ENCODE measurements around the gene NPIPA1.

Gene NPIPA1

DNA sequence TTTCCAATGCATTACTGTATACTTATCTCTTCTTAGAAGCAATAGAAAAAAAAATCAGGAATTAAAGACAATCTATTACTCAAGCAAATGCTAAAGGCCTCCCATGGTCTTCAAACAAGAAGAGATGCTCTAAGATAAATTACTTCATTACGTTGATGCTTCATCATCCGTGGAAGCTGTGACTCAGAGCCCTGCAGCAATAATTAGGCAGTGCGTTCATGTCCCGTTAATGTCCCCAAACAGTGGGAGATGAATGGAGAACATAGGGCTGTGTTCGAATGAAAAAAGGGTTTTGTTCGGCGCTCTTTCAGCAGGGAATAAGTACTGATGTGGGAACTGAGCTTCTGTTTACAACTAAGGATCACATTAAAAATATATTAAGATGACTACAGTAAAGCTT, 21.7 kb downstream of the NPIPA1 start:
- peak in 1 of 2 donors; percentile 51 for DNase-seq
- Histone ChIP-seq H2AK5ac (ENCODE audit: low read length) (no peak overlapping the region), H3K27me3 (ENCODE audit: insufficient read depth, low read length) (no peaks in the 10 kb centered on the region), H4K91ac (ENCODE audit: low read depth, low read length) (no peak overlapping the region), H3K14ac (ENCODE audit: low read length) (no peak overlapping the region), H3K4me1 (ENCODE audit: control insufficient read depth in 1 of 2, insufficient read depth in 2 of 2, low read length in 2 of 2) (no peaks in the 10 kb centered on the region), H4K12ac (ENCODE audit: low read depth, low read length) (no peak overlapping the region), H3K9ac (ENCODE audit: low read length) (no peak overlapping the region), H3K9me3 (ENCODE audit: insufficient read depth, low read depth, low read length) (no peaks in the 10 kb centered on the region), H3K36me3 (ENCODE audit: control insufficient read depth in 1 of 2, insufficient read depth in 2 of 2, low read length in 2 of 2) (no peaks in the 10 kb centered on the region), H2BK12ac (ENCODE audit: low read length) (no peak overlapping the region), H3K4me3 (ENCODE audit: low read depth, low read length) (no peak overlapping the region), H3K27ac (ENCODE audit: low read depth, low read length) (no peak overlapping the region), H2BK5ac (ENCODE audit: low read depth, low read length, poor library complexity) (no peak overlapping the region), H2AFZ (ENCODE audit: insufficient read depth, low read length, poor library complexity) (no peak overlapping the region), H3K23ac (ENCODE audit: low read length) (no peak overlapping the region), H3K4me2 (ENCODE audit: low read length) (no peak overlapping the region), H4K8ac (ENCODE audit: low read depth, low read length) (no peak overlapping the region), H3K18ac (ENCODE audit: low read length) (no peak overlapping the region), H3K4ac (ENCODE audit: low read depth, low read length) (no peak overlapping the region), H3K79me1 (ENCODE audit: low read length) (no peaks in the 10 kb centered on the region), H3K79me2 (ENCODE audit: control insufficient read depth, insufficient read depth, low read length, poor library complexity) (no peaks in the 10 kb centered on the region), H2BK120ac (ENCODE audit: insufficient read depth, low read length, poor library complexity) (no peak overlapping the region)
- WGBS (ENCODE audit: extremely low coverage, insufficient coverage, insufficient read length) = no CpG with 5 or more reads among the region's 7 CpGs

DNA sequence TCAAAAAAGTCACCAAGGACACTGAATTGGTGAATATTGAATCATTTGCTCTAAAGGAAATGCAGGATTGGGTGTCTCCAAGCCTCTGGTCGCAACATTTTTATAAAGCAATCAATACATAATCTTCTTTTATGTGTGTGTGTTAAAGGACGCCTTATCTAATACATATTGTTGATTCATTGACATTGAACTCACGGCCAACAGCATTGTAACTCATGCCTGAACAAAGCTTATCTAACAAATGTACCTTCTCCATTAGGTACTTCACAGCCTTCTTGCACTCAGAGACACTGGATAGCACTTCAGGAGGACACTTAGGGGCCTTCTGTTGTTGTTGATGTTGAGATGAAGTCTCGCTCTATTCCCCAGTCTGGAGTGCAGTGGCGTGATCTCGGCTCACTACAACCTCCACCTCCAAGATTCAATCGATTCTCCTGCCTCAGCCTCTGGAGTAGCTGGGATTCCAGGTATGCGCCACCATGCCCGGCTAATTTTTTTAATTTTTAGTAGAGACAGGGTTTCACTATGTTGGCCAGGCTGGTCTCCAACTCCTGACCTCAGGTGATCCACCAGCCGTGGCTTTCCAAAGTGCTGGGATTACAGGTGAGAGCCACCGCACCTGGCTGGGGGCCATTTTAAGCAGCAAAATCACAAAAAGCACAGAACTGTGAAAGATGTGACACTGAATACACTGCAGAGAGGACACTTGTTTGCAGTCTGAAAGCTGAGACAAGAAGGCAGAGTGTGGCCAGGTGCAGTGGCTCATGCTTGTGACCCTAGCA, 24.4 kb downstream of the NPIPA1 start:
- DNase-seq = no peak
- Histone ChIP-seq H3K4me3 (ENCODE audit: low read depth, low read length) (no peak overlapping the region), H2BK120ac (ENCODE audit: insufficient read depth, low read length, poor library complexity) (no peak overlapping the region), H2BK5ac (ENCODE audit: low read depth, low read length, poor library complexity) (no peak overlapping the region), H3K9me3 (ENCODE audit: insufficient read depth, low read depth, low read length) (no peaks in the 10 kb centered on the region), H3K27me3 (ENCODE audit: insufficient read depth, low read length) (no peaks in the 10 kb centered on the region), H3K79me2 (ENCODE audit: control insufficient read depth, insufficient read depth, low read length, poor library complexity) (no peaks in the 10 kb centered on the region), H3K27ac (ENCODE audit: low read depth, low read length) (no peak overlapping the region), H3K4me2 (ENCODE audit: low read length) (no peak overlapping the region), H4K8ac (ENCODE audit: low read depth, low read length) (no peak overlapping the region), H2AK5ac (ENCODE audit: low read length) (no peak overlapping the region), H4K12ac (ENCODE audit: low read depth, low read length) (no peak overlapping the region), H3K36me3 (ENCODE audit: control insufficient read depth in 1 of 2, insufficient read depth in 2 of 2, low read length in 2 of 2) (no peaks in the 10 kb centered on the region), H2BK12ac (ENCODE audit: low read length) (no peak overlapping the region), H4K91ac (ENCODE audit: low read depth, low read length) (no peak overlapping the region), H3K18ac (ENCODE audit: low read length) (no peak overlapping the region), H3K9ac (ENCODE audit: low read length) (no peak overlapping the region), H3K23ac (ENCODE audit: low read length) (no peak overlapping the region), H2AFZ (ENCODE audit: insufficient read depth, low read length, poor library complexity) (no peak overlapping the region), H3K79me1 (ENCODE audit: low read length) (no peaks in the 10 kb centered on the region), H3K4me1 (ENCODE audit: control insufficient read depth in 1 of 2, insufficient read depth in 2 of 2, low read length in 2 of 2) (no peaks in the 10 kb centered on the region), H3K14ac (ENCODE audit: low read length) (no peak overlapping the region), H3K4ac (ENCODE audit: low read depth, low read length) (no peak overlapping the region)
- WGBS (ENCODE audit: extremely low coverage, insufficient coverage, insufficient read length) = no CpG with 5 or more reads among the region's 11 CpGs

DNA sequence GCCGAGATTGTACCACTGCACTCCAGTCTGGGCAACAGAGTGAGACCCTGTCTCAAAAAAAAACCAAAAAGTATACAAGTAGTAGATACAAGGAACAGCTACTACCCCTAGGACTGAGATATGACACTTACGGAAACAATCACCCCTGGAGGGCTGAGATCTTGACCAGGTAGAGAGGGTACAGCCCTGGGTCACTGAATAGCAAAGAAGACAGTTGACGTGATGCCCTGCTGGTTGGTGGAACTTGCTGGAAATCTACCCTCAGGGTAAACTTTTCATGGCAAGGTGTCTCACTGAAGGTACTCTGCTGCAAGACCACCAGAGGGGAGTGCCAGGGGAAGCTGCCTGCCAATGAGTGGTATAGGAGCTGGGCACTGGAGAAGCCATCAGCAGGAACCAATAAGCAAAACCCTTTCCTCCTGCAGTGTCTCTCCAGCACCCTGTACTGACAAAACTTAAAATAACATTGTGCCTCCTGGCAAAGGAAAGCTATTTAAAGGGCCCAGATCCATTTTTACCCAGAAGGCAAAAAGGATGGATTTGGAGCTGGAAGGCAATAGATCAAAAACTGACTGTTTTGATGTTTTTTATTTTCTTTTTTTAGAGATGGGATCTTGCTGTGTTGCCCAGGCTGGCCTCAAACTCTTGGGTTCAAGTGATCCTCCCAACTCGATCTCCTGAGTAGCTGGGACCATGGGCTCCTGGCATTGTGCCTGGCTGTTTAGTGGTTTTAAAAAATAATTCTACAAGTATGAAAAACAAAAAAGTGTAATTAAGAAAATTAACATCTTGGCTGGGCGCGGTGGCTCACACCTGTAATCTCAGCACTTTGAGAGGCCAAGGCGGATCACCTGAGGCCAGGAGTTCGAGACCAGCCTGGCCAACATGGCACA, 26.3 kb downstream of the NPIPA1 start:
- Histone ChIP-seq H3K4me3 (ENCODE audit: low read depth, low read length) (no peak overlapping the region), H3K9me3 (ENCODE audit: insufficient read depth, low read depth, low read length) (no peaks in the 10 kb centered on the region)

GRCh38 chr16:14965328-14965727, 28.1 kb downstream of the NPIPA1 start:
- no peak overlapping the region for H4K12ac ChIP-seq (ENCODE audit: low read depth, low read length)
- H3K18ac ChIP-seq (ENCODE audit: low read length) = no peak overlapping the region
- no peak overlapping the region for H3K27ac ChIP-seq (ENCODE audit: low read depth, low read length)
- H2BK5ac ChIP-seq (ENCODE audit: low read depth, low read length, poor library complexity) = no peak overlapping the region
- no peak for DNase-seq
- H2AFZ ChIP-seq (ENCODE audit: insufficient read depth, low read length, poor library complexity) = no peak overlapping the region
- no CpG with 5 or more reads among the region's 17 CpGs for WGBS (ENCODE audit: extremely low coverage, insufficient coverage, insufficient read length)
- H3K79me1 ChIP-seq (ENCODE audit: low read length) = no peaks in the 10 kb centered on the region
- no peak overlapping the region for H2BK12ac ChIP-seq (ENCODE audit: low read length)
- no peak overlapping the region for H4K8ac ChIP-seq (ENCODE audit: low read depth, low read length)
- no peak overlapping the region for H3K23ac ChIP-seq (ENCODE audit: low read length)
- H4K91ac ChIP-seq (ENCODE audit: low read depth, low read length) = no peak overlapping the region
- no peaks in the 10 kb centered on the region for H3K79me2 ChIP-seq (ENCODE audit: control insufficient read depth, insufficient read depth, low read length, poor library complexity)
- no peak overlapping the region for H3K14ac ChIP-seq (ENCODE audit: low read length)
- H3K27me3 ChIP-seq (ENCODE audit: insufficient read depth, low read length) = no peaks in the 10 kb centered on the region
- H3K9ac ChIP-seq (ENCODE audit: low read length) = no peak overlapping the region
- H3K4me3 ChIP-seq (ENCODE audit: low read depth, low read length) = no peak overlapping the region
- no peak overlapping the region for H3K4me2 ChIP-seq (ENCODE audit: low read length)
- H3K36me3 ChIP-seq (ENCODE audit: control insufficient read depth in 1 of 2, insufficient read depth in 2 of 2, low read length in 2 of 2) = no peaks in the 10 kb centered on the region
- no peaks in the 10 kb centered on the region for H3K9me3 ChIP-seq (ENCODE audit: insufficient read depth, low read depth, low read length)
- no peak overlapping the region for H3K4ac ChIP-seq (ENCODE audit: low read depth, low read length)
- H3K4me1 ChIP-seq (ENCODE audit: control insufficient read depth in 1 of 2, insufficient read depth in 2 of 2, low read length in 2 of 2) = no peaks in the 10 kb centered on the region
- H2BK120ac ChIP-seq (ENCODE audit: insufficient read depth, low read length, poor library complexity) = no peak overlapping the region
- no peak overlapping the region for H2AK5ac ChIP-seq (ENCODE audit: low read length)

More for the DNA sequence above, 26.3 kb downstream of the NPIPA1 start:
- no peak overlapping the region for H2AK5ac ChIP-seq (ENCODE audit: low read length)
- no peaks in the 10 kb centered on the region for H3K79me2 ChIP-seq (ENCODE audit: control insufficient read depth, insufficient read depth, low read length, poor library complexity)
- no peak overlapping the region for H2AFZ ChIP-seq (ENCODE audit: insufficient read depth, low read length, poor library complexity)
- H3K27ac ChIP-seq (ENCODE audit: low read depth, low read length) = no peak overlapping the region
- no peak overlapping the region for H3K4me2 ChIP-seq (ENCODE audit: low read length)
- H3K4ac ChIP-seq (ENCODE audit: low read depth, low read length) = no peak overlapping the region
- no CpG with 5 or more reads among the region's 8 CpGs for WGBS (ENCODE audit: extremely low coverage, insufficient coverage, insufficient read length)
- H3K9ac ChIP-seq (ENCODE audit: low read length) = no peak overlapping the region
- no peaks in the 10 kb centered on the region for H3K36me3 ChIP-seq (ENCODE audit: control insufficient read depth in 1 of 2, insufficient read depth in 2 of 2, low read length in 2 of 2)
- no peak overlapping the region for H4K91ac ChIP-seq (ENCODE audit: low read depth, low read length)
- peak; percentile 57 to 68 for DNase-seq
- no peak overlapping the region for H2BK5ac ChIP-seq (ENCODE audit: low read depth, low read length, poor library complexity)
- H4K12ac ChIP-seq (ENCODE audit: low read depth, low read length) = no peak overlapping the region
- H3K23ac ChIP-seq (ENCODE audit: low read length) = no peak overlapping the region
- no peak overlapping the region for H2BK120ac ChIP-seq (ENCODE audit: insufficient read depth, low read length, poor library complexity)
- no peak overlapping the region for H2BK12ac ChIP-seq (ENCODE audit: low read length)
- no peak overlapping the region for H4K8ac ChIP-seq (ENCODE audit: low read depth, low read length)
- no peak overlapping the region for H3K14ac ChIP-seq (ENCODE audit: low read length)
- no peaks in the 10 kb centered on the region for H3K27me3 ChIP-seq (ENCODE audit: insufficient read depth, low read length)
- H3K4me1 ChIP-seq (ENCODE audit: control insufficient read depth in 1 of 2, insufficient read depth in 2 of 2, low read length in 2 of 2) = no peaks in the 10 kb centered on the region
- no peak overlapping the region for H3K18ac ChIP-seq (ENCODE audit: low read length)
- H3K79me1 ChIP-seq (ENCODE audit: low read length) = no peaks in the 10 kb centered on the region
